Activated T-helper 9 cell treated with anti-CD3 and anti-CD28 coated beads, Interleukin-2, amount 50 U/mL, for 16 hours (primary cell): ENCODE data around the gene IPO5.
"Not testable (repeated sequence)": the region's sequence is repeated elsewhere in the genome, so short reads cannot be mapped to it uniquely, and the experiment has no call there.

Source experiments
- DNase-seq: peaks from one replicate; pipeline ENCODE4 v3.0.0-alpha.2; 2020; ENCODE audit warnings: low read depth

Gene IPO5

DNA sequence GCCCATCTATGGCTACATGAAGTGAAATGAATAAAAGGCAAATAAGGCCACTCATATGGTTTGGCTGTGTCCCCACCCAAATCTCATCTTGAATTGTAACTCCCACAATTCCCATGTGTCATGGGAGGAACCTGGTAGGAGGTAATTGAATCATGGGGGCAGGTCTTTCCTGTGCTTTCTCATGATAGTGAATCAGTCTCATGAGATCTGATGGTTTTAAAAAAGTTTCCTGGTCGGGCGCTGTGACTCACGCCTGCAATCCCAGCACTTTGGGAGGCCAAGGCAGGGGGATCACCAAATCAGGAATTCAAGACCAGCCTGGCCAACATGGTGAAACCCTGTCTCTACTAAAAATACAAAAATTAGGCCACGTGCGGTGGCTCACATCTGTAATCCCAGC, 4.2 kb upstream of the IPO5 start:
- not testable (repeated sequence) for DNase-seq

DNA sequence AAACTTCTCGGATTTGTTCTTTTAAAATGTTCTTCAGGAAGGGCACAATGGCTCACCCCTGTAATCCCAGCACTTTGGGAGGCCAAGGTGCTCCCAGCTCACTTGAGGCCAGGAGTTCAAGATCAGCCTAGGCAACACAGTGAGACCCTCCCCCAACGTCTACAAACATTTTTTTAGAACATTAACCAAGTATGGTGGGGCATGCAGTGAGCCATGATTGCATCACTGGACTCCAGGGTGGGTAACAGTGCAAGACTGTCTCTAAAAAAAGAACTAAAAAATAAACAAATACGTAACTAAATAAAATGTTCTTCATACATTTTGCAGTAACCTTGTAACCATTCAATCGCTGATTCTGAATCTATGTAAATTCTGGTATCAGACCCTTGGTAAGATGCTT, 2.1 kb upstream of the IPO5 start:
- no peak for DNase-seq

DNA sequence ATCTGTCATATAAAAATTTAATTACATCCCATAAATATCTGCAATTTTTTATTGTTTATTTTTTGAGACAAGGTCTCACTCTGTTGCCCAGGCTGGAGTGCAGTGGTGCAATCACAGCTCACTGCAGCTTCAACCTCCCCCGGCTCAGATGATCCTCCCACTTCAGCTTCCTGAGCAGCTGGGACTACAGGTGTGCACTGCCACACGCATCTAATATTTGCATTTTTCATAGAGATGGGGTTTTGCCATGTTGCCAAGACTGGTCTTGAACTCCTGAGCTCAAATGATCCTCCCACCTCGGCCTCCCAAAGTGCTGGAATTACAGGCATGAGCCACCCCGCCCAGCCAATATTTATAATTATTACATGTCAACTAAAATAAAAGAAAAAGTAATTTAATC, 644 bp upstream of the IPO5 start:
- DNase-seq, result not testable (repeated sequence)

DNA sequence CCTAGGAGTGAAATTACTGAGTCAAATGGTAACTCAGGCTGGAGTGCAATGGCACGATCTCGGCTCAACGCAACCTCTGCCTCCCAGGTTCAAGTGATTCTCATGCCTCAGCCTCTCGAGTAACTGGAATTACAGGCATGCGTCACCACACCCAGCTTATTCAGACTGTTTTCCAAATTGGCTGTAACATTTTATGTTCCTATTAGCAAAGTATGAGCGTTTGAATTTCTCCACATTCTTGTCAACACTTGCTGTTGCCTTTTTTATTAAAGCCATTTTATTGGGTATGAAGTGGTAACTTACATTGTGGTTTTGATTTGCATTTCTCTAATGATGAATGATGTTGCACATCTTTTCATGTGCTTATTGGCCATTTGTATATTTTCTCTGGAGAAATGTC, 7.9 kb downstream of the IPO5 start:
- no peak for DNase-seq

DNA sequence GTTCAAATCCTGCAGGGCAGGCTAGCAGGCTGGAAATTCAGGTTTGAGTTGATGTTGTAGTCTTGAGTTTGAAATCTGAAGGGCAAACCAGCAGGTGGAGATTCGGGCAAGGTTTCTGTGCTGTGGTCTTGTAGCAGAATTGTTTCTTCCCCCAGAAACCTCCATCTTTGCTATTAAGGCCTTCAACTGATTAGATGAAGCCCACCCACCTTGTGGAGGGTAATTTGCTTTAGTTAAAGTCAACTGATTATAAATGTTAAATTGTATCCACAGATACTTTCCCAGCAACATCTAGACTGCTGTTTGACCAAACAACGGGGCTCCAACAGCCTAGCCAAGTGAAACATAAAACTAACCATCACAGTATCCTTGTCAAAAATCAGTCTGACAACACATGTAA, 9.4 kb downstream of the IPO5 start:
- DNase-seq, result no peak

DNA sequence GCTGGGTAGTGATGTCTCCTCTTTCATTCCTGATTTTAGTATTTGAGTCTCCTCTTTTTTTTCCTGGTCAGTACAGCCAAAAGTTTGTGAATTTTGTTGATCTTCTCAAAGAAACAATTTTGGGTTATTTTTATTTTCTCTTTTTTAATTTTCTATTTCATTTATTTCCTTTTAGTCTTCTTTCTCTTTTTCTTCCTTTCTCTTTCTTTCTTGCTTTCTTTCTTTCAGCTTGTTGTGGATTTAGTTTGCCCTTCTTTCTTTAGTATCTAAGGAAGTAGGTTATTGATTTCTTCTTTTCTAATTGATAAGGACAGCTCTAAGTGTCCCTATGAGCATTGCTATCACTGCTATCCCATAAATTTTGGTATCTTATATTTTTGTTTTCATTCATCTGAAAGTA, 13.8 kb downstream of the IPO5 start:
- DNase-seq, result no peak

DNA sequence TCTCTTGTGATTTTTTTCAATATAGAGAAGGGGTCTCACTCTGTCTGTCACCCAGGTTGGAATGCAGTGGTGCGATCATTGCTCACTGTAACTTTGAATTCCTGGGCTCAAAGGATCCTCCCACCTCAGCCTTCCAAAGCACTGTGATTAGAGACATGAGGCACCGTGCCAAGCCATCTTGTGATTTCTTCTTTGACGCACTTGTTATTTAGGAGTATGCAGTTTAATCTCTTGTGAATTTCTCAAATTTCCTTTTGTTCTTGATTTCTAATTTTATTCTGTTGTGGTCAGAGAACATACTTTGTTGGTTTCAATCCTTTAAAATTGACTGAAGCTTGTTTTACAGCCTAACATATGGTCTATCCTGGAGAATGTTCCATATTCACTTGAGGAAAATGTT, 14.5 kb downstream of the IPO5 start:
- DNase-seq, result no peak

DNA sequence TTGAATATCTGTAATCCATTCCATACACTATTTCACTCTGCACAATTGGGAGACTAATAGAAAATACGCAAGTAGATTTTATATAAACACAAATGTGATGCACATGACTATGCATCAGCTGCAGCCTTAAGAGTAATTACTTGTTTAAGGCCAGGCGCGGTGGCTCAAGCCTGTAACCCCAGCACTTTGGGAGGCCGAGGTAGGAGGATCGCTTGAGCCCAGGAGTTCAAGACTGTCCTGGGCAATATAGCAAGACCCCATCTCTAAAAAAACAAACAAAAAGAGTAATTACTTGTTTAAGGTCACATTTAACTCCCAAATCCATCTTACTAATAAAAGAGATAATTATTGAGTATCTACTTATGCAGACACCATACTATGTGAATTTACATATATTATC, 18.0 kb downstream of the IPO5 start:
- no peak for DNase-seq

DNA sequence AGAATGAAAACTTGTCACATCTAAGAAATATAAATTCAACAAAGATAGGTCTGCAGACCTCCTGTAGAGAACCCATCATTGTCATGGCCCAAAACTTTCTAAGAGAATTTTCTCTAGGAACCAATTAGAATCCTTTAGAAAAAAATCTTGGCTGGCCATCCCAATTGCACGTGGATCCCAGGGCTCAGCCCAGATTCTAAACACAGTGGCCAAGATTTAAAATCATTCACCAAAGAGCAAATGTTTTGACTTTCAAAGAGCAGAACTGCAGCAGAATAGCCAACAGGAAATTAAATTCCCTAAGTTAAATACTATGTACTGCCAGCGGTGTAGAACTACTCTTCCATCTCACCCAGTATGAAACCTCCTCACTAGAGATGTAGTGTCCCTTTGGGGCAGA, 21.3 kb downstream of the IPO5 start:
- DNase-seq, result no peak

DNA sequence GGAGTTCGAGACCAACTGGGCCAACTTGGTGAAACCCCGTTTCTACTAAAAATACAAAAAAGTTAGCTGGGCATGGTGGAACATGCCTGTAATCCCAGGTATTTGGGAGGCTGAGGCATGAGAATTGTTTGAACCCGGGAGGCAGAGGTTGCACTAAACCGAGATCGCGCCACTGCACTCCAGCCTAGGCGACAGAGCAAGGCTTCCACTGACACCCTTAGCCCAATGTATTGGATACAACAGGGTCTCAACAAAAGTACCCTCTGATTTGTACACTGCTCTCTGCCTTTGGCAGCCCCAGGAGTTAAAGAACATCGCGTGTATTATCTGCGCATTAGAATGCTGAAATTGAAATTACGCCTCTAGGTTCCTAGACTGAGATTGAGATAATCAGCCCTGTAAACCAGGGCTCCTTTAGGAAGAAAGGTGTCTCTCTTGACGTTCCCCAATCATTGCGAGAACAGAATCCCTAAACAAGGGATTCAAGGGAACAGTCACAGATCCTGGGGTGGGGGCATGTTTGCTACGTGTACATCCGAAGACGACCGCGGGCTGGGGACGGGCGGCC, 21.9 kb downstream of the IPO5 start:
- DNase-seq, result no peak

DNA sequence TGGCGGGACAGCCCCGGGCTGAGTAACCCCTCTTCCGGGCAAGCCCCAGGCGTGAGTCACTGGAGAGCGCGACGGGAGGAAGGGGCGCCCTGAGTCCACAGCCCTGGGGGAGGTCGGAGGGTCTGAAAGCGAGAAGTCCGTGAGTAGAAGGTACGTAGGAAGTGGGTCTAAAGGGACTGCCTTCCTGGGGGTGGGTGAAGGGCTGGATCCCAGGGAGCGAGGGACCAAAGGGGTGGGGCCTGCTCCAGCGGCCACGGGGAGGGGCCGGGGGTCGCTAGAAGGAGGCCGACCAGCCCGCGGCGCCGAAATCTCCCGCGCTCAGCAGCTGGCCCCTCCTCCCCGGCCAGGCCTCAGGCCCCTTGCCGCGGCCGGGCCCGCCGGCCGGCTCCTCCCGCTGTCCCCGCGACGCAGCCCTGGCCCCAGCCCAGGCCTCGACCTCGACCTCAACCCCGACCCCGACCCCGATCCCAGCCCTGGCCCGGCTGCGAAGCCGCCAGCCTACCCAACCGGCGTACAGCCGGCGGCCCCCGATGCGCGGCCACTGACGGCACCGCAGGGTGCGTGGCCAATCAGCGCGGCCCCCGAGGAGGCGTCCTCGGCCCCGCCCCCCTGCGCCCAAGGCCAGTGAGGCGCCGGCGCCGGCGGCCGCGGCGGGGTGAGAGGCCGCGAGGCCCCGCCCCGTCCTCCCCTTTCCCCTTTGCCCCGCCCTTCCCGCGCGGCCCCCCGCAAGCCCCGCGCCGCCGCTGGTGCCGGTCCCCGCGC, 22.6 kb downstream of the IPO5 start:
- DNase-seq, result peak; percentile 87

DNA sequence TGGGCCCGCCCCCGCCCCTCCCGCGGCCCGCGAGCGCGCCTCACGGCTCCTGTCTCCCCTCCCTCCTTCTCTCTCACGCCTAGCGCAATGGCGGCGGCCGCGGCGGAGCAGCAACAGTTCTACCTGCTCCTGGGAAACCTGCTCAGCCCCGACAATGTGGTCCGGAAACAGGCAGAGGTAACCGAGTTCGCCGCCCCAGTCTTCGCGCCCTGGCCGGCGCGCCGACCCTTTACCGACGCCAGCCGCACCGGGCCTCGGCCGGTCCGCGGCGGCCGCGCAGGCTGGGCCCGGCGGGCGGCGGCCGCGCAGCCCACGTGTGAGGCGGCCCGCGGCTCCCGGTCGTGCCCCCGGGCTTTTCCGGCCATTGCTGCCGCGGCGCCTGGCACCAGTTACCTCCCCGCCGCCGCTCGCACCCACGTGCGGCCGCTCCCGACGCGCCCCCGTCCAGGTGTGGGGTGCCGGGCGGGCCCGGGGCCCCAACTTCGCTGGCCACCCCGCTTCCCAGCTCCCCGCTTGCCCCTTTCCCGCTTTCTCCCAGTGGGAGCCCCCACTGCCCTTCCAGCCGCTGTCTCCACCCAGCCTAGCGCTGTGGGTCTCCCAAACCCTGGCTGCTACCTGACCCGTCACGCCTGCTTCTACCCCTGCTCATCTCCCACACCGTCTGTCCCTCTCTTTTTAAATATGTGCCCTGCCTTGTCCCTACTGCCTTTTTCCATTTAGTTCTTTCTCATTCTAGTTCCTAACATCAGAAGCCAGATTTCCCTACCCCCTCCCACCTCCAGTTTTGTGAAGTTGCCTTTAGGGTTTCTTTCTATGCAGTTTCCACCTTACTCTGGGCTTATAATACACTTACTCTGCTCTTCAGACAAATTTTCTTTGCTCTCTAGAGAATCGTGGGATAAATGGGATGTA, 23.4 kb downstream of the IPO5 start:
- peak; percentile 16 for DNase-seq

DNA sequence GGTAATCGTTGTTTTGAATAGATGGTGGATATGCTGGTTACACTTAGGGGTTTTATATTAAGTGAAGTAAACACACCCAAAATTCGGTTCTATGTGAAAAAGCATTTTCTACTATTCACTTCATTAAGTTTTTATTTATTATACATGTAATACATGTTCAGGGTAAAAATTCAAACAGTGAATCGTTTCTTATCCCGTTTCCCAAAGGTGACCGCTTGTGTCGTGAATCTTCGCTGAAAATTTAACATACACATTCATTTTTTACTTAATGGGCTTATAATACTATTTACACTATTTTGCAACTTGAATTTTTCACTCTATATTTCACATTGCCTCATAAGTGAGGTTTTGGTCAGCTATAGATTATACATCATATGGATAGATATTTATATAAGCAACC, 24.5 kb downstream of the IPO5 start:
- no peak for DNase-seq

DNA sequence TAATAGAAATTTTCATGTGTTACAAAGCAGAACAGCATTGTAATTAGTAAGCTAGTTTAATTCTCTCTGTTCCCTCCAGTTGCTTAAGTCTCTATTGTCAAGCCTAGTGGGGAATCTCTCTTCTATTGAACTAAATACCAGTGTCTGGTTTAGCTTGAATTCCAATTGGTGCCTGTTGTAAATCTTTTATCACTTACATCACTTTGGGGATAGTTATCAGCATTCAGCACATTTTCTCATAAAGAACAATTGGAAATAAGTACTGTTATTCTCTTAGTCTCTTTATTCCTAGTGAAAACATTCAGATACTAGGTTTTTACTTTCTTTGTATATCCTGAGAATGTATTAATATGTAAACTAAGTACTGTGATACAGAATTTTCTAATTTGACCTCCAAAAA, 25.2 kb downstream of the IPO5 start:
- DNase-seq, result no peak

DNA sequence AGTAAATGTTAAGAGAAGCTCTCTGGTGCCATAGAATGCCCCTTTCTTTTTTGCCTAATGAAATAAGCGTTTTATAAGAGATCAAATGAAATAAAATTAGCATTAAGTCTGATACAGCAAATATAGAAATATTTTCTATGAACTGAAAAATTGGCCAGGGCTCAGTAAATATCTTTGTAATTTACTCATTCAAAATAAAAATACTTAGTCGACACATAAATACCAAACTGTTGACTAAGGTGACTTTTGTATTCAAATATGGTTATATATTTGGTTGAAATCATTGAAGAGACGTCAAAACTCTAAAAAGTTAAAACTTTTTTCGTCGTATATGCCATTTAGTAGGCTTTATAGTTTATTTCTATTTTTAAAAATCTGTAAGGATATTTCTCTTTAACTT, 25.6 kb downstream of the IPO5 start:
- DNase-seq, result no peak

DNA sequence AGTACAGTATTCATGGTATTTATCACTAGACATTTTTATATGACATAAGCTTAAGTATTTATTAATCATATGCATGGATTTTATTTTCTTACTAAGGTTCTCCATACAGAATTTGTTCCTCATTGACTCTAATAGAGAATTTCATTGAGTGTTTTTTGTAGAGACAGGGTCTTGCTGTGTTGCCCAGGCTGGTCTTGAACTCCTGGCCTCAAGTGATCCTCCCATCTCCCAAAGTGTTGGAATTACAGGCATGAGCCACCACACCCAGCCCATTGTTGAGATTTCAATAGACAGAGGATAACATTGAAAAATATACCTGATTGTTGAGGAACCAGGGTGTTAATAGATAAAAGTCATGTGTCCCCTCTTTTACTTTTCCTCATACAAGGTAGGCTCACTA, 26.1 kb downstream of the IPO5 start:
- DNase-seq, result no peak

DNA sequence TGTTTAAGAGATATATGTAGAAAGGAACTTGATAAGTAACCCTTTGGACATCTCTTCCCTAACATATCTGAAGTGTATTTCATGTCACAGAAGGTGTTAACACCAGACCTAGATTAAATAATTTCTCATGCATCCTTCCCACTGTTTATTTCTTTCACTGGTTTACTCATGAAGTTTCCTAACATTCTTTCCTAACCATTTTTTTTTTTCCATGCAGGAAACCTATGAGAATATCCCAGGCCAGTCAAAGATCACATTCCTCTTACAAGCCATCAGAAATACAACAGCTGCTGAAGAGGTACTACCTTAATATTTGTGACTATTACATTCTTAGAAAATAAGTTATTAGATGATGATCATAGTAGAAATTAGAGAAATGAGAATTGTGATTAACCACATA, 28.8 kb downstream of the IPO5 start:
- no peak for DNase-seq

DNA sequence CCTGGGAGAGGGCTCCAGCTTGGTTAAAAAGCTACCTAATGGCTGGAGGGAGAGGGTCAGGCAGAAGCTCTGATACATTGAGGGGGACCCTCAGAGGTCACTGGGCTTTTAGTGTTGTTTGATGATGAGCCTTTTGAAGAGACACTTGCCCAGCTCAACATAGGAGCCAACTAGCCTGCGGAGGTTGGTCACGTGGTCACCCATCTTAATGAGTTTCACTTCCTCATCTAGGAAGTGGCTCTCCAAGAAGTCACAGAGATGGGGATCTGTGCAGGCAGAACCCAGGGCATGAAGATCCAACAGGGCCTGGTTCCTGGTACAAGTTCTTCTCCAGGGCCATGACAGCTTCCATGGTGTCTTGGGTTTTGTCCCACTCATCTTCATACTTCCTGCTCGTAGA, 33.4 kb downstream of the IPO5 start:
- DNase-seq, result no peak

DNA sequence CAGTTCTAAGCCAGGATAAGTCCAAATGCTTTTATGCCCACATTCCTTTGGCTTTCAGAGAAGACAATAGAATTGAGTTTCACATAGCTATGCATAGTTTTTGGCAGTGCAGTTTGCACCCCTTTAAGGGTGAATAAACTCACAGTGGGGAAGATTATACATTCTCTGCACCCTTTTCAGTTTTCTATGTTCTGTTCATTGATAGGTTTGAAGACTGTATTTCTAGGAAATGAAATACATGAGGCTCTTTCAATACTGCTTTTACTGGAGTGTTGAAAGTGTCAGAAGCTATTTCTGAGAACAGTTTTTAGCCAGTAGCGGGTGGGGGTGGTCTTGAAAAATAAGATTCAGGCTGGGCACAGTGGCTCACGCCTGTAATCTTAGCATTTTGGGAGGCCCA, 46.2 kb downstream of the IPO5 start:
- no peak for DNase-seq

DNA sequence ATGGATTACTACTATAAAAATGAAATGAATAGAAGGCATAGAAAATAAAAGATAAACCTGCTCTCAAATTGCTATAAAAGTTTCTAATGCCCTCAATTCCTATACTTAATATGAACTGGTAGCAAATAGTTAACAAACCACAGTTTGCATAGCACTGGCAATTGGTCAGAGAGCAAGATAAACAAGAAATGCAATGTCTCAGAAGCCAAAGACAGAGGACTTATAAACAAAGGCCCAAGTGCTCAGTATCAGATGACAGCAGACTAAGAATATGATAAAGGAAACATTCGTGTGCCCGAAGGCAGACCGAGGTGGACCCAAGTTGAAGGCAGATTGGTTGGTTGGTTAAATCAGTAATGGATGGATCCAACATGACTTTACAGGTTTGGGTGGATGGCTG, 50.6 kb downstream of the IPO5 start:
- DNase-seq, result no peak

DNA sequence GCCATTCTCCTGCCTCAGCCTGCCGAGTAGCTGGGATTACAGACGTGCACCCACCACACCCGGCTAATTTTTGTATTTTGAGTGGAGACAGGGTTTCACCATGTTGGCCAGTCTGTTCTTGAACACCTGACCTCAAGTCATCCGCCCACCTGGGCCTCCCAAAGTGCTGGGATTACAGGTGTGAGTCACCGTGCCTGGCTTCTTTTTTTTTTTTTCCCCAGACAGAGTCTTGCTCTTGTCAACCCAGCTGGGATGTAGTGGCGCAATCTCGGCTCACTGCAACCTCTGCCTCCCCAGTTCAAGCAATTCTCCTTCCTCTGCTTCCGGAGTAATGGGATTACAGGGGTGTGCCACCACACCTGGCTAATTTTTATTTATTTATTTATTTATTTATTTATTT, 51.5 kb downstream of the IPO5 start:
- DNase-seq, result not testable (repeated sequence)

DNA sequence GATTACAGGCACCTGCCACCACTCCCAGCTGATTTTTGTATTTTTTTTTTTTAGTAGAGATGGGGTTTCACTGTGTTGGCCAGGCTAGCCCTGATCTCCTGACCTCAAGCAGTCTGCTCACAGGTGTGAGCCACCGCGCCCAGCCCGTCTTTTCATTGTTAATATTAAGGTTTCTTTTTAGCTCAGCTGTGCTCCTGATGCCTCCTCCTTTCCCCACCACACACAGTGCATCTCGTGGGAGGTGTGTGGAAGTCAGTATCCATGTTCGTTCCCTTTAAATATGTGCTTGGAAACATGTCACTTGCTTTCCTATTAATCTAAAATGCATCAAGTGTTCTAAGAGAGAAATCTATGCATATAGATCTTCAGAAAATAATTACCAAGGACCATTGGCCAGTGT, 53.5 kb downstream of the IPO5 start:
- no peak for DNase-seq

DNA sequence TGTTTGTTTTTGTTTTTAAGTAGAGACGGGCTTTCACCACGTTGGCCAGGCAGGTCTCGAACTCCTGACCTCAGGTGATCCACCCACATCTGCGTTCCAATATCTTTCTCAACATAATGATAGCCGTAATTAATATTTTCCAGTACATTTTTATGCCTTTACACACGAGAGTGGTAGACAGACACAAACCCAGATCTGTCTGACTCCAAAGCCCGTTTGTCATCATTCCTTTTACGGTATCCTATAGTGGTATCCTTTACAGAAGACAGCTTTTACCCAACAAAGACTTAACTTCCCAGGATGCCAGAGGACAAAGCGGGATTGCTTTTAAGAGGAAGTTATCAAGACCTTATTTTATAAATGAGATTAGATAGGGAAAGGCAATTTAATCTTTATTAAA, 59.8 kb downstream of the IPO5 start:
- DNase-seq, result no peak
